SK-N-SH treated with all-trans-retinoic acid at 6 μM for 48 hours (cell line): ENCODE results near the gene KCNMB3.

Source experiments
- ATAC-seq: fragments of 200-7000 bp; cut with Tn5 transposase; 3 replicates; pipeline ENCODE4 v1.9.1; 2020; ENCODE audit warnings: mild to moderate bottlenecking, moderate library complexity
- ARNTL ChIP-seq: fragments of 450-650 bp; formaldehyde crosslinking; IDR thresholded peaks from 2 replicates; pipeline ENCODE4 v1.5.0; 2020; ENCODE audit warnings: low read depth, mild to moderate bottlenecking, moderate library complexity, borderline replicate concordance
- BACH2 ChIP-seq: fragments of 250-450 bp; sonication (Bioruptor Pico); IDR thresholded peaks from 2 replicates; pipeline ENCODE4 v1.9.0; 2021; ENCODE audit warnings: mild to moderate bottlenecking, borderline replicate concordance
- CSDC2 ChIP-seq: fragments of 250-450 bp; sonication (Bioruptor Pico); IDR thresholded peaks from 2 replicates; pipeline ENCODE4 v1.5.0; 2020; ENCODE audit warnings: mild to moderate bottlenecking, moderate library complexity
- CSRNP3 ChIP-seq: fragments of 250-450 bp; sonication (Bioruptor Pico); IDR thresholded peaks from 2 replicates; pipeline ENCODE4 v1.5.1; 2021; ENCODE audit warnings: mild to moderate bottlenecking, moderate library complexity
- ESRRG ChIP-seq: fragments of 250-450 bp; sonication (Bioruptor Pico); IDR thresholded peaks from 2 replicates; pipeline ENCODE4 v1.6.1; 2021; ENCODE audit warnings: mild to moderate bottlenecking
- GLIS3 ChIP-seq: fragments of 250-450 bp; sonication (Bioruptor Pico); IDR thresholded peaks from 2 replicates; pipeline ENCODE4 v1.5.0; 2020; ENCODE audit warnings: mild to moderate bottlenecking, moderate library complexity
- ISL1 ChIP-seq: fragments of 250-450 bp; sonication (Bioruptor Pico); IDR thresholded peaks from 2 replicates; pipeline ENCODE4 v2.1.2; 2022; ENCODE audit warnings: mild to moderate bottlenecking, moderate library complexity
- OSR1 ChIP-seq: fragments of 250-450 bp; sonication (Bioruptor Pico); IDR thresholded peaks from 2 replicates; pipeline ENCODE4 v1.8.0; 2022; ENCODE audit warnings: moderate library complexity, mild to moderate bottlenecking, inconsistent platforms
- PATZ1 ChIP-seq: fragments of 250-450 bp; sonication (Bioruptor Pico); IDR thresholded peaks from 2 replicates; pipeline ENCODE4 v1.8.0; 2020; ENCODE audit warnings: mild to moderate bottlenecking, moderate library complexity, borderline replicate concordance
- POU6F1 ChIP-seq: fragments of 250-450 bp; sonication (Bioruptor Pico); IDR thresholded peaks from 2 replicates; pipeline ENCODE4 v1.8.0; 2021; ENCODE audit warnings: low read depth, mild to moderate bottlenecking, moderate library complexity, borderline replicate concordance
- PPARA ChIP-seq: fragments of 250-450 bp; sonication (Bioruptor Pico); IDR thresholded peaks from 2 replicates; pipeline ENCODE4 v1.5.0; 2020; ENCODE audit warnings: mild to moderate bottlenecking, borderline replicate concordance
- RARB ChIP-seq: fragments of 250-450 bp; sonication (Bioruptor Pico); IDR thresholded peaks from 2 replicates; pipeline ENCODE4 v1.8.0; 2021; ENCODE audit warnings: mild to moderate bottlenecking, moderate library complexity
- SNAI2 ChIP-seq: fragments of 250-450 bp; sonication (Bioruptor Pico); IDR thresholded peaks from 2 replicates; pipeline ENCODE4 v1.5.0; 2020; ENCODE audit warnings: mild to moderate bottlenecking, moderate library complexity
- TCF4 ChIP-seq: fragments of 250-450 bp; sonication (Bioruptor Pico); IDR thresholded peaks from 2 replicates; pipeline ENCODE4 v1.8.0; 2021; ENCODE audit warnings: mild to moderate bottlenecking, moderate library complexity, borderline replicate concordance
- TOX ChIP-seq: fragments of 250-450 bp; sonication (Bioruptor Pico); IDR thresholded peaks from 2 replicates; pipeline ENCODE4 v1.8.0; 2021; ENCODE audit warnings: mild to moderate bottlenecking, moderate library complexity, borderline replicate concordance
- TSHZ2 ChIP-seq: fragments of 250-450 bp; sonication (Bioruptor Pico); IDR thresholded peaks from 2 replicates; pipeline ENCODE4 v1.5.0; 2020; ENCODE audit warnings: mild to moderate bottlenecking, moderate library complexity
- ZC3H10 ChIP-seq: fragments of 250-450 bp; sonication (Bioruptor Pico); IDR thresholded peaks from 2 replicates; pipeline ENCODE4 v1.5.1; 2021; ENCODE audit warnings: mild to moderate bottlenecking, moderate library complexity
- ZFP3 ChIP-seq: fragments of 250-450 bp; sonication (Bioruptor Pico); IDR thresholded peaks from 2 replicates; pipeline ENCODE4 v1.5.0; 2020; ENCODE audit warnings: mild to moderate bottlenecking, moderate library complexity
- ZFP30 ChIP-seq: fragments of 450-650 bp; formaldehyde crosslinking; IDR thresholded peaks from 2 replicates; pipeline ENCODE4 v1.5.0; 2022; ENCODE audit warnings: mild to moderate bottlenecking, moderate library complexity
- ZNF565 ChIP-seq: fragments of 450-650 bp; formaldehyde crosslinking; conservative IDR thresholded peaks from 2 replicates; pipeline ENCODE4 v1.5.0; 2020; ENCODE audit warnings: low read depth, mild to moderate bottlenecking, moderate library complexity
- ZNF70 ChIP-seq: fragments of 450-650 bp; formaldehyde crosslinking; IDR thresholded peaks from 2 replicates; pipeline ENCODE4 v1.5.0; 2020; ENCODE audit warnings: mild to moderate bottlenecking, moderate library complexity
- ZNF8 ChIP-seq: fragments of 450-650 bp; formaldehyde crosslinking; IDR thresholded peaks from 2 replicates; pipeline ENCODE4 v1.5.0; 2020; ENCODE audit warnings: mild to moderate bottlenecking, moderate library complexity

The KCNMB3 gene

GRCh38 chr3:179269152-179269707, 18.3 kb upstream of the KCNMB3 start:
- TF ChIP-seq TSHZ2 = no peak
- no peak for TF ChIP-seq ZC3H10 (CRISPR knock-in tag)
- TF ChIP-seq SNAI2 (CRISPR knock-in tag) = no peak
- TF ChIP-seq CSDC2 (CRISPR knock-in tag) = no peak
- no peak for TF ChIP-seq ISL1 (CRISPR knock-in tag)
- no peak for TF ChIP-seq OSR1 (CRISPR knock-in tag)
- no peak for TF ChIP-seq RARB
- TF ChIP-seq ZNF8 (CRISPR knock-in tag) = no peak
- no peak for TF ChIP-seq ESRRG (CRISPR knock-in tag)
- TF ChIP-seq TCF4 (CRISPR knock-in tag) = no peak
- no peak for TF ChIP-seq POU6F1
- TF ChIP-seq ARNTL (CRISPR knock-in tag) = no peak
- no peak for TF ChIP-seq CSRNP3 (CRISPR knock-in tag)
- TF ChIP-seq ZFP3 = no peak
- TF ChIP-seq ZFP30 = no peak
- TF ChIP-seq TOX (CRISPR knock-in tag) = no peak
- no peak for TF ChIP-seq PATZ1 (CRISPR knock-in tag)

GRCh38 chr3:179268400-179269051, 17.6 kb upstream of the KCNMB3 start:
- ATAC-seq = no peak
- TF ChIP-seq TOX (CRISPR knock-in tag) (no peak), TSHZ2 (no peak), CSRNP3 (CRISPR knock-in tag) (no peak), OSR1 (CRISPR knock-in tag) (no peak), PPARA (no peak), POU6F1 (no peak), TCF4 (CRISPR knock-in tag) (no peak), CSDC2 (CRISPR knock-in tag) (no peak), SNAI2 (CRISPR knock-in tag) (no peak), ZFP3 (no peak), BACH2 (CRISPR knock-in tag) (no peak), RARB (no peak), ZNF565 (no peak), ZNF70 (CRISPR knock-in tag) (no peak), ZC3H10 (CRISPR knock-in tag) (no peak), PATZ1 (CRISPR knock-in tag) (no peak), ZFP30 (no peak), ARNTL (CRISPR knock-in tag) (no peak), GLIS3 (CRISPR knock-in tag) (no peak)

More at GRCh38 chr3:179269152-179269707, 18.3 kb upstream of the KCNMB3 start:
- ATAC-seq = no peak
